Fibroblast of skin of left quadriceps (primary cell): ENCODE data around the gene VAV1.
A peak's percentile ranks its signal among the peaks of the same experiment; 100 is the strongest.

Experiments
- DNase-seq, 2 experiments: peaks; one replicate each; pipeline ENCODE4 v3.0.0-alpha.2; 2013; ENCODE audit warnings: low read depth in 2 of 2

Gene VAV1

GRCh38 chr19:6772028-6772865, at the start of gene VAV1:
VAV1 (plus strand) TSS chr19:6772708; CDS start chr19:6772808, 100 bp downstream.
- DNase-seq = no peak

- no peak for DNase-seq
Observed at GRCh38 chr19:6723108-6723618, 49.3 kb upstream of the VAV1 start.

GRCh38 chr19:6723738-6724137, 48.8 kb upstream of the VAV1 start:
- no peak for DNase-seq

- no peak for DNase-seq
Observed at GRCh38 chr19:6724631-6725492, 47.6 kb upstream of the VAV1 start.

- DNase-seq = no peak
Observed at GRCh38 chr19:6725513-6726231, 46.8 kb upstream of the VAV1 start.

GRCh38 chr19:6728346-6728745, 44.2 kb upstream of the VAV1 start:
- DNase-seq = no peak

- no peak for DNase-seq
Observed at GRCh38 chr19:6729573-6730152, 42.8 kb upstream of the VAV1 start.

GRCh38 chr19:6730153-6730804, 42.2 kb upstream of the VAV1 start:
- no peak for DNase-seq

- DNase-seq = no peak
Observed at GRCh38 chr19:6730941-6731670, 41.4 kb upstream of the VAV1 start.

GRCh38 chr19:6731822-6732221, 40.7 kb upstream of the VAV1 start:
- no peak for DNase-seq

- no peak for DNase-seq
Observed at GRCh38 chr19:6732803-6733337, 39.6 kb upstream of the VAV1 start.

GRCh38 chr19:6733338-6734095, 39.0 kb upstream of the VAV1 start:
- DNase-seq = no peak

GRCh38 chr19:6734096-6734696, 38.3 kb upstream of the VAV1 start:
- DNase-seq = no peak

GRCh38 chr19:6735181-6735911, 37.2 kb upstream of the VAV1 start:
- no peak for DNase-seq

GRCh38 chr19:6736169-6736916, 36.2 kb upstream of the VAV1 start:
- DNase-seq = peak; percentile 64 to 67

GRCh38 chr19:6736917-6737283, 35.6 kb upstream of the VAV1 start:
- DNase-seq = no peak

- DNase-seq = peak; percentile 100
Observed at GRCh38 chr19:6737284-6737872, 35.1 kb upstream of the VAV1 start, which contains the start of gene GPR108. GPR108 (minus strand) TSS chr19:6737580; CDS start chr19:6737576, 4 bp downstream.
